HCT116 (cell line): Measurements from ENCODE around the gene CAMK1D. TPM values are rescaled to one million over a fixed set of nuclear protein-coding genes. Genes with fewer than 3 reads are reported as not detected.

Source experiments
- ATAC-seq: fragments of 200-7000 bp; cut with Tn5 transposase; 2 replicates; pipeline ENCODE4 v1.9.1; 2020; ENCODE audit warnings: mild to moderate bottlenecking, moderate library complexity
- BruUV-seq: library from RNA; stranded (reverse); fragments of 400-500 nt; replicated peaks from 2 replicates; lab custom pipeline; 2021; lab: Mats Ljungman, UMichigan
- CTCF ChIA-PET: fragments of 300-600 bp; sonication (Branson Sonifier 250); formaldehyde crosslinking; loops from one replicate; lab custom pipeline; 2021; ENCODE audit warnings: antibody characterized with exemption; lab: Charles Lee
- POLR2A ChIA-PET: fragments of 300-600, 350-600 bp; sonication (Branson Sonifier 250); formaldehyde crosslinking; loops from one replicate; lab custom pipeline; 2021; ENCODE audit warnings: antibody characterized with exemption; lab: Charles Lee
- RAD21 ChIA-PET, 2 experiments: fragments of 300-600 bp; sonication (Branson Sonifier 250); formaldehyde crosslinking; loops; one replicate each; lab custom pipeline; 2023; ENCODE audit warnings: low total read pairs in 2 of 2; ENCODE audit not compliant: uncharacterized antibody in 2 of 2, unreplicated experiment in 2 of 2, low non-redundant PET in 1 of 2; lab: Charles Lee
- DNase-seq: peaks from one replicate; pipeline ENCODE4 v3.0.0-alpha.2; 2010; ENCODE audit warnings: low read depth, low spot score
- H2AFZ ChIP-seq: fragments of 200-600 bp; shearing (Covaris generic), sonication (generic); 2 replicates; pipeline ENCODE4 v1.6.1; 2017; ENCODE audit warnings: low read depth, mixed run types, mixed read lengths, antibody characterized with exemption, low read length; ENCODE audit not compliant: poor library complexity, severe bottlenecking
- H3K27ac ChIP-seq: 2 replicates; pipeline ENCODE4 v1.5.1; 2012; ENCODE audit warnings: low read depth, low read length
- H3K27me3 ChIP-seq: fragments of 200-600 bp; sonication (generic); 2 replicates; pipeline ENCODE4 v1.6.1; 2016; ENCODE audit warnings: mixed run types, low read length, mixed read lengths; ENCODE audit not compliant: insufficient read depth
- H3K36me3 ChIP-seq, 2 experiments: fragments of 200-500 bp in 1 of 2; fragments of 200-600 bp in 1 of 2; sonication (Bioruptor generic) in 1 of 2; sonication (generic) in 1 of 2; 2 replicates each; pipeline versions ENCODE4 v1.5.1 to v1.6.1; 2014 to 2016; ENCODE audit warnings: low read length in 2 of 2, inconsistent platforms in 1 of 2, mixed read lengths in 1 of 2, mixed run types in 1 of 2; ENCODE audit not compliant: insufficient read depth in 2 of 2, control insufficient read depth in 1 of 2
- H3K4me1 ChIP-seq, 2 experiments: fragments of 200-600 bp in 1 of 2; sonication (generic) in 1 of 2; 2 replicates each; pipeline versions ENCODE4 v1.5.1 to v1.6.1; 2012 to 2017; ENCODE audit warnings: low read length in 2 of 2, inconsistent platforms in 1 of 2, mild to moderate bottlenecking in 1 of 2, mixed read lengths in 1 of 2, mixed run types in 1 of 2, moderate library complexity in 1 of 2; ENCODE audit not compliant: insufficient read depth in 2 of 2, control insufficient read depth in 1 of 2
- H3K4me2 ChIP-seq: fragments of 200-600 bp; sonication (generic); 2 replicates; pipeline ENCODE4 v1.6.1; 2017; ENCODE audit warnings: mixed run types, low read length, mixed read lengths
- H3K4me3 ChIP-seq, 2 experiments: fragments of 200-600 bp in 1 of 2; sonication (generic) in 1 of 2; replicated peaks in 1 of 2; 2 replicates each; pipeline ENCODE4 v1.5.1; 2011 to 2016; ENCODE audit warnings: low read length in 2 of 2, control low read depth in 1 of 2, low read depth in 1 of 2, mild to moderate bottlenecking in 1 of 2, mixed read lengths in 1 of 2, mixed run types in 1 of 2
- H3K79me2 ChIP-seq: fragments of 200-600 bp; sonication (generic); 2 replicates; pipeline ENCODE4 v1.6.1; 2017; ENCODE audit warnings: mild to moderate bottlenecking, mixed run types, low read length, moderate library complexity, mixed read lengths; ENCODE audit not compliant: insufficient read depth
- H3K9ac ChIP-seq: fragments of 200-600 bp; sonication (generic); 2 replicates; pipeline ENCODE4 v1.6.1; 2016; ENCODE audit warnings: low read length, mixed read lengths
- H3K9me2 ChIP-seq: fragments of 200-600 bp; sonication (generic), shearing (Covaris generic); 2 replicates; pipeline ENCODE4 v1.6.1; 2017; ENCODE audit warnings: mixed run types, mild to moderate bottlenecking, moderate library complexity; ENCODE audit not compliant: insufficient read depth
- H3K9me3 ChIP-seq, 2 experiments: fragments of 200-500 bp in 1 of 2; fragments of 200-600 bp in 1 of 2; sonication (Bioruptor generic) in 1 of 2; sonication (generic) in 1 of 2; 2 replicates each; pipeline ENCODE4 v1.6.1; 2014 to 2017; ENCODE audit warnings: low read length in 2 of 2, mixed read lengths in 2 of 2, inconsistent platforms in 1 of 2, low read depth in 1 of 2, mild to moderate bottlenecking in 1 of 2, mixed run types in 1 of 2, moderate library complexity in 1 of 2; ENCODE audit not compliant: control insufficient read depth in 1 of 2, insufficient read depth in 1 of 2
- H4K20me1 ChIP-seq: fragments of 200-600 bp; sonication (generic), shearing (Covaris generic); 2 replicates; pipeline ENCODE4 v1.6.1; 2017; ENCODE audit warnings: mixed run types, mild to moderate bottlenecking, moderate library complexity; ENCODE audit not compliant: insufficient read depth
- ATF3 ChIP-seq: IDR thresholded peaks from 2 replicates; pipeline ENCODE4 v1.6.1; 2012
- CTCF ChIP-seq, 3 experiments: fragments of 200-600 bp in 1 of 3; sonication (generic) in 1 of 3; IDR thresholded peaks in 2 of 3; conservative IDR thresholded peaks in 1 of 3; 2 replicates each; pipeline ENCODE4 v1.5.1; 2012 to 2017; ENCODE audit warnings: low read depth in 2 of 3, low read length in 2 of 3, antibody characterized with exemption in 1 of 3, borderline replicate concordance in 1 of 3, control low read depth in 1 of 3, mild to moderate bottlenecking in 1 of 3, mixed read lengths in 1 of 3, mixed run types in 1 of 3, moderate library complexity in 1 of 3; ENCODE audit not compliant: insufficient read depth in 1 of 3
- EGR1 ChIP-seq: IDR thresholded peaks from 2 replicates; pipeline ENCODE4 v1.6.1; 2012; ENCODE audit warnings: low read depth
- ELF1 ChIP-seq: IDR thresholded peaks from 2 replicates; pipeline ENCODE4 v1.6.1; 2012; ENCODE audit warnings: low read depth, borderline replicate concordance
- EZH2phosphoT487 ChIP-seq: fragments of 200-600 bp; IDR thresholded peaks from 2 replicates; pipeline ENCODE4 v1.6.1; 2018; ENCODE audit warnings: antibody characterized with exemption, borderline replicate concordance
- FOSL1 ChIP-seq: IDR thresholded peaks from 2 replicates; pipeline ENCODE4 v1.6.1; 2012; ENCODE audit warnings: low read depth
- POLR2A ChIP-seq: IDR thresholded peaks from 2 replicates; pipeline ENCODE4 v1.7.0; 2011; ENCODE audit warnings: borderline replicate concordance; ENCODE audit not compliant: insufficient read depth, insufficient read length; ENCODE audit errors: extremely low read depth
- RAD21 ChIP-seq: IDR thresholded peaks from 2 replicates; pipeline ENCODE4 v1.6.1; 2012; ENCODE audit warnings: low read depth, mild to moderate bottlenecking
- SP1 ChIP-seq: IDR thresholded peaks from 2 replicates; pipeline ENCODE4 v1.6.1; 2012; ENCODE audit warnings: low read depth
- SRF ChIP-seq: IDR thresholded peaks from 2 replicates; pipeline ENCODE4 v1.6.1; 2012; ENCODE audit warnings: low read depth
- TCF7L2 ChIP-seq: IDR thresholded peaks from 2 replicates; pipeline ENCODE4 v1.7.0; 2011; ENCODE audit warnings: borderline replicate concordance, inconsistent platforms; ENCODE audit not compliant: insufficient read depth, insufficient read length; ENCODE audit errors: extremely low read depth
- ZFX ChIP-seq: fragments of 450-650 bp; IDR thresholded peaks from 2 replicates; pipeline ENCODE4 v1.6.1; 2017
- ZNF274 ChIP-seq: fragments of 200-500 bp; sonication (Bioruptor generic); IDR thresholded peaks from 2 replicates; pipeline ENCODE4 v1.6.1; 2014; ENCODE audit warnings: mild to moderate bottlenecking, low read depth, low read length, inconsistent platforms
- intact Hi-C: fragments of 100-400 bp; cut with micrococcal nuclease; formaldehyde crosslinking; loops from 2 replicates; pipeline ENCODE4 v1.10.0; 2022
- total RNA-seq: library from RNA; stranded (reverse); gene quantifications from one replicate; pipeline ENCODE4 v1.2.1, GENCODE V29; 2021; ENCODE audit not compliant: unreplicated experiment

The CAMK1D gene
- total RNA-seq, 1 experiment from 2014 or later, result 9.6 TPM

GRCh38 chr10:12476656-12477055 is 127.3 kb downstream of the CAMK1D start:
- Histone ChIP-seq H3K9me3 (no peaks in the 10 kb centered on the region), H2AFZ (no peak overlapping the region), H4K20me1 (no peaks in the 10 kb centered on the region), H3K9ac (no peak overlapping the region), H3K4me2 (no peak overlapping the region), H3K4me1 (no peaks in the 10 kb centered on the region), H3K27ac (no peak overlapping the region), H3K36me3 (no peaks in the 10 kb centered on the region), H3K79me2 (no peaks in the 10 kb centered on the region), H3K4me3 (no peak overlapping the region), H3K9me2 (no peaks in the 10 kb centered on the region), H3K27me3 (no peaks in the 10 kb centered on the region)
- TF ChIP-seq CTCF (IDR thresholded peaks at IDR 0.05 in 2 of 3, conservative IDR thresholded peaks at IDR 0.05 in 1 of 3; ENCODE audit: borderline replicate concordance in 1 of 3, insufficient read depth in 1 of 3, low read depth in 2 of 3, low read length in 2 of 3) (no peak), SP1 (no peak), POLR2A (no peak), SRF (no peak), TCF7L2 (no peak), EGR1 (no peak), EZH2phosphoT487 (no peak), RAD21 (no peak), ELF1 (no peak), ZFX (no peak), ZNF274 (no peak), ATF3 (no peak), FOSL1 (no peak)
- ChIA-PET RAD21 (no interaction called here), POLR2A (no interaction called here), CTCF (no interaction called here)
- DNase-seq (no peak), ATAC-seq (no peak)
- no TSS peak for BruUV-seq
- intact Hi-C loops, result no loop called here
